Measurements from ENCODE around the gene MPZ.

Gene MPZ

DNA sequence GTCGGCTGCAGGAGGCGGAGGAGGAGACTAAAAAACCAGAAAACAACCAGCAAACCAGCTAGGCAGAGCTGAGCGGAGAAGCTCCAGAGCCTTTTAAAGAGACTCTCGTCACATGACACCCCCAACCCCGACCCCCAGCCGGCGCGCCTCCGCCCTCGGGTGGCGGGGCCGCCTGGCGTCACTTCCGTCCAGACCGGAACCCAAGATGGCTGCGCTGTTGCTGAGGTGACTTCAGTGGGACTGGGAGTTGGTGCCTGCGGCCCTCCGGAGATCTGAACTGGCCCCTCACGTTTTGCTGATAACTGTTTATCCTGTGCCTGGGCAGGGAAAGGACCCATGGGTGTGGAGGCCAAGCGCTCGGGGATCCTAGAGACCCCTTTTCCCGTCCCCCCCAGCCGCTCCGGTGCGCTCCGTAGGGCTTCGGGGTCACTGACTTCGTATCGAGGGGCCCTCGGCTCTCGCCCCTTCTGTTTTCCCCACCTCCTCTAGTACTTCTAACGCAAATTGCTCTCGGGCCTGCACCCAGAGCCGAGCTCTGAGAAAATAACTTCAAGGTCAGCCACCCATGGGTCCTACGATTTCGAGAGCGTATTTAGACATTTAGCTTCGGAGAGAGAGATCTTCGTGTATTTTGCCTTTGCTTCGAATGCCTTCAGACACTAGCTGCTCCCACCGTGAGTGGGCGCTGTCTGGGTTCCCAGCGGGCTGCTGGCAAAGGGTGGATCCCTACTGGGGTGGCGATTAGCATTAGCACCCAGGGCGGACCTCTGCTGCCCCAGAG, 4.6 kb upstream of the MPZ start, which contains the start of gene SDHC:
Gene SDHC, plus strand, starts transcription at position 181 of the 781 bp plus-strand sequence. Its CDS starts 25 bp downstream, at position 206.
- no peak within 1 kb of the TSS for H4K91ac ChIP-seq (ENCODE audit: low read depth, low read length, poor library complexity)
- WGBS, 2 donors (ENCODE audit: extremely low coverage in 2 of 2, insufficient read length in 2 of 2, insufficient replicate concordance in 1 of 2) = no CpG with 5 or more reads among the region's 45 CpGs
- no peaks in the 10 kb centered on the region for H3K9me3 ChIP-seq (replicated peaks in 1 of 2; ENCODE audit: control insufficient read depth in 2 of 2, insufficient read depth in 1 of 2, low read depth in 1 of 2, low read length in 2 of 2)
- H3K4me1 ChIP-seq (ENCODE audit: control insufficient read depth in 2 of 2, insufficient read depth in 1 of 2, low read depth in 1 of 2, low read length in 2 of 2) = peaks cover 13 to 16% of the 10 kb centered on the region in 2 donors
- H2BK12ac ChIP-seq (ENCODE audit: low read length) = no peak within 1 kb of the TSS
- peak within 1 kb of the TSS; percentile 94 for H2BK15ac ChIP-seq (ENCODE audit: low read length)
- H2BK120ac ChIP-seq (ENCODE audit: low read depth, low read length) = no peak within 1 kb of the TSS
- peak within 1 kb of the TSS; percentile 92 for H3K18ac ChIP-seq (ENCODE audit: low read length)
- peaks cover 1% of the 10 kb centered on the region for H3K79me1 ChIP-seq (ENCODE audit: low read depth, low read length)
- H3K4ac ChIP-seq (ENCODE audit: low read length) = no peak within 1 kb of the TSS
- H2AK5ac ChIP-seq (ENCODE audit: low read depth, low read length) = peak within 1 kb of the TSS; percentile 70
- peak within 1 kb of the TSS; percentile 72 for H3K27ac ChIP-seq (replicated peaks; ENCODE audit: low read length)
- H3K23ac ChIP-seq (ENCODE audit: low read depth, low read length, poor library complexity) = no peak within 1 kb of the TSS
- peak within 1 kb of the TSS; percentile 22 for H3K9ac ChIP-seq (ENCODE audit: low read depth, low read length, poor library complexity)
- H4K8ac ChIP-seq (ENCODE audit: low read depth, low read length) = peak within 1 kb of the TSS; percentile 50
- no peaks in the 10 kb centered on the region for H3K27me3 ChIP-seq (ENCODE audit: control insufficient read depth in 3 of 3, insufficient read depth in 3 of 3, low read depth in 1 of 3, low read length in 3 of 3)
- DNase-seq (ENCODE audit: low spot score) = peak; percentile 85
- peak within 1 kb of the TSS; percentile 88 for H3K4me2 ChIP-seq (ENCODE audit: insufficient read depth, low read length, poor library complexity, severe bottlenecking)
- peaks cover 0 to 11% of the 10 kb centered on the region in 2 donors for H3K36me3 ChIP-seq (replicated peaks in 1 of 2; ENCODE audit: control insufficient read depth in 2 of 2, insufficient read depth in 2 of 2, low read length in 2 of 2)
- no peak within 1 kb of the TSS for H3K14ac ChIP-seq (ENCODE audit: low read length)
- H3K4me3 ChIP-seq (ENCODE audit: low read length in 2 of 2) = peak within 1 kb of the TSS; percentile 82 to 94
- no peak within 1 kb of the TSS for H2BK5ac ChIP-seq (ENCODE audit: low read length)
- peak within 1 kb of the TSS; percentile 90 for H2AFZ ChIP-seq (ENCODE audit: low read length)

DNA sequence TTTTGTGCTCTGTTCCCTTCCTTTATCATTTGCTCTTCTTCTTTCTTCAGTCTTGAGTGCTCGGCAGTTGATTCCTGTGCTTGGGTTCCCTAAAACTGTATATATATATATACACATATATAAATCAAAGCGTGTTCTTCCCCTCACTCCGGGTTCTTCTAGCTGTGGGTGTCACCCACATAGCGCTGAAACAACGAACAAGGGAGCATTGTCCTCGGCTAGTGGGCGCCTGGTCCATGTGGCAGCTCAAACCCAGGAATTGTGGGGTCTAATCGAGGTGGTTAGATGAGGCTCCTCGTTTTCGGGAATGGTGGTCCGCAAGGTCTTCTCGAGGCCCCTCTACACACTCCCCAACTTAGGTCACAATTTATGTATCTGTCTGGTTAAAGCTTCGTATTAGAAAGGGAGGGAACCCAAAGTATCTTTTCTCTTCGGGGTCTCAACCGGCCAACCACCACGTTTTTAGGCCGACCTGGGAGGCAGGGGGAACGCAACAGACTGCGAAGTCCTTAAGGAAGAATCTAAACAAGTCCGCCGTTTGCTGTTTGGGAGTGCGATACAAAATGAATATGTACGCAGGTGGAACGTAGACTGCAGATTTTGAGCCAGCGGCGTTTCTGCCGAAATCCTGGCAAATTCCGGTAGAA, 3.9 kb upstream of the MPZ start:
- Histone ChIP-seq H3K18ac (ENCODE audit: low read length) (peak overlapping the region; percentile 67), H2AK5ac (ENCODE audit: low read depth, low read length) (peak overlapping the region; percentile 70), H2BK15ac (ENCODE audit: low read length) (peak overlapping the region; percentile 94), H3K14ac (ENCODE audit: low read length) (no peak overlapping the region), H3K27ac (replicated peaks; ENCODE audit: low read length) (peak overlapping the region; percentile 62), H4K91ac (ENCODE audit: low read depth, low read length, poor library complexity) (no peak overlapping the region), H2AFZ (ENCODE audit: low read length) (peak overlapping the region; percentile 90), H2BK12ac (ENCODE audit: low read length) (no peak overlapping the region), H3K9me3 (replicated peaks in 1 of 2; ENCODE audit: control insufficient read depth in 2 of 2, insufficient read depth in 1 of 2, low read depth in 1 of 2, low read length in 2 of 2) (no peaks in the 10 kb centered on the region), H4K8ac (ENCODE audit: low read depth, low read length) (peak overlapping the region; percentile 50), H3K9ac (ENCODE audit: low read depth, low read length, poor library complexity) (no peak overlapping the region), H2BK120ac (ENCODE audit: low read depth, low read length) (no peak overlapping the region), H3K4ac (ENCODE audit: low read length) (no peak overlapping the region), H3K4me1 (ENCODE audit: control insufficient read depth in 2 of 2, insufficient read depth in 1 of 2, low read depth in 1 of 2, low read length in 2 of 2) (peaks cover 13 to 15% of the 10 kb centered on the region in 2 donors), H3K4me2 (ENCODE audit: insufficient read depth, low read length, poor library complexity, severe bottlenecking) (peak overlapping the region; percentile 55), H3K4me3 (ENCODE audit: low read length in 2 of 2) (peak overlapping the region; percentile 75 to 82), H2BK5ac (ENCODE audit: low read length) (no peak overlapping the region), H3K23ac (ENCODE audit: low read depth, low read length, poor library complexity) (no peak overlapping the region), H3K27me3 (ENCODE audit: control insufficient read depth in 3 of 3, insufficient read depth in 3 of 3, low read depth in 1 of 3, low read length in 3 of 3) (no peaks in the 10 kb centered on the region), H3K36me3 (replicated peaks in 1 of 2; ENCODE audit: control insufficient read depth in 2 of 2, insufficient read depth in 2 of 2, low read length in 2 of 2) (peaks cover 0 to 7% of the 10 kb centered on the region in 2 donors), H3K79me1 (ENCODE audit: low read depth, low read length) (peaks cover 1% of the 10 kb centered on the region)
- no peak for DNase-seq (ENCODE audit: low spot score)
- WGBS, 2 donors (ENCODE audit: extremely low coverage in 2 of 2, insufficient read length in 2 of 2, insufficient replicate concordance in 1 of 2) = no CpG with 5 or more reads among the region's 28 CpGs

DNA sequence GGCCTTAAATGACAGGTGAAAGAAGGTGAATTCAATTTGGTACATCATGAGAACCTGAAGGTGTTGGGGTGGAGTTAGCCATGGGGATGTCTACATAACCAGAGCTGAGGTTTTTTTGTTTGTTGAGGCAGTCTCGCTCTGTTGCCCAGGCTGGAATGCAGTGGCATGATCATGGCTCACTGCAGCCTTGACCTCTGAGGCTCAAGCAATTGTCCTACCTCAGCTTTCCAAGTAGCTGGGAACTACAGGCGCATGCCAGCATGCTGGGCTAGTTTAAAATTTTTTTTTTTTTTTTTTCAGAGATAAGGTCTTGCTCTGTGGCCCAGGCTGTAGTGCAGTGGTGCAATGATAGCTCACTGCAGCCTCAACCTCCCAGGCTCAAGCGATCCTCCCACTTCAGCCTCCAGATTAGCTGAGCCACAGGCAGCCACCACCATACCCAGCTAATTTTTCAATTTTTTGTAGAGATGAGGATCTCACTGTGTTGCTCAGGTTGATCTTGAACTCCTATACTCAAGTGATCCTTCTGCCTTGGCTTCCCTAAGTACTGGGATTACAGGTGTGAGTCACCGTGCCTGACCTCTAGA, 1.9 kb upstream of the MPZ start:
- Histone ChIP-seq H3K27ac (replicated peaks; ENCODE audit: low read length) (no peak overlapping the region), H3K14ac (ENCODE audit: low read length) (no peak overlapping the region), H3K4me1 (ENCODE audit: control insufficient read depth in 2 of 2, insufficient read depth in 1 of 2, low read depth in 1 of 2, low read length in 2 of 2) (peaks cover 15 to 22% of the 10 kb centered on the region in 2 donors), H3K36me3 (replicated peaks in 1 of 2; ENCODE audit: control insufficient read depth in 2 of 2, insufficient read depth in 2 of 2, low read length in 2 of 2) (no peaks in the 10 kb centered on the region), H2AFZ (ENCODE audit: low read length) (no peak overlapping the region), H3K9me3 (replicated peaks in 1 of 2; ENCODE audit: control insufficient read depth in 2 of 2, insufficient read depth in 1 of 2, low read depth in 1 of 2, low read length in 2 of 2) (no peaks in the 10 kb centered on the region), H3K23ac (ENCODE audit: low read depth, low read length, poor library complexity) (no peak overlapping the region), H3K4me3 (ENCODE audit: low read length in 2 of 2) (no peak overlapping the region), H2BK12ac (ENCODE audit: low read length) (no peak overlapping the region), H3K4ac (ENCODE audit: low read length) (no peak overlapping the region), H3K79me1 (ENCODE audit: low read depth, low read length) (peaks cover 1% of the 10 kb centered on the region), H4K8ac (ENCODE audit: low read depth, low read length) (no peak overlapping the region), H2AK5ac (ENCODE audit: low read depth, low read length) (no peak overlapping the region), H3K27me3 (ENCODE audit: control insufficient read depth in 3 of 3, insufficient read depth in 3 of 3, low read depth in 1 of 3, low read length in 3 of 3) (no peaks in the 10 kb centered on the region), H4K91ac (ENCODE audit: low read depth, low read length, poor library complexity) (no peak overlapping the region), H2BK5ac (ENCODE audit: low read length) (no peak overlapping the region), H2BK120ac (ENCODE audit: low read depth, low read length) (no peak overlapping the region), H3K4me2 (ENCODE audit: insufficient read depth, low read length, poor library complexity, severe bottlenecking) (no peak overlapping the region), H3K9ac (ENCODE audit: low read depth, low read length, poor library complexity) (no peak overlapping the region), H2BK15ac (ENCODE audit: low read length) (no peak overlapping the region), H3K18ac (ENCODE audit: low read length) (no peak overlapping the region)
- no peak for DNase-seq (ENCODE audit: low spot score)
- WGBS, 2 donors (ENCODE audit: extremely low coverage in 2 of 2, insufficient read length in 2 of 2, insufficient replicate concordance in 1 of 2) = no CpG with 5 or more reads among the region's 4 CpGs
